HG02885 (cell line): Measurements from ENCODE around the gene DRC7.
A peak's percentile ranks its signal among the peaks of the same experiment; 100 is the strongest.

Source experiments
- ATAC-seq: cut with Tn5 transposase; IDR thresholded peaks from one replicate; pipeline ENCODE4 v1.9.1; 2021; ENCODE audit warnings: mild to moderate bottlenecking; ENCODE audit not compliant: unreplicated experiment, poor library complexity

DRC7 gene

DNA sequence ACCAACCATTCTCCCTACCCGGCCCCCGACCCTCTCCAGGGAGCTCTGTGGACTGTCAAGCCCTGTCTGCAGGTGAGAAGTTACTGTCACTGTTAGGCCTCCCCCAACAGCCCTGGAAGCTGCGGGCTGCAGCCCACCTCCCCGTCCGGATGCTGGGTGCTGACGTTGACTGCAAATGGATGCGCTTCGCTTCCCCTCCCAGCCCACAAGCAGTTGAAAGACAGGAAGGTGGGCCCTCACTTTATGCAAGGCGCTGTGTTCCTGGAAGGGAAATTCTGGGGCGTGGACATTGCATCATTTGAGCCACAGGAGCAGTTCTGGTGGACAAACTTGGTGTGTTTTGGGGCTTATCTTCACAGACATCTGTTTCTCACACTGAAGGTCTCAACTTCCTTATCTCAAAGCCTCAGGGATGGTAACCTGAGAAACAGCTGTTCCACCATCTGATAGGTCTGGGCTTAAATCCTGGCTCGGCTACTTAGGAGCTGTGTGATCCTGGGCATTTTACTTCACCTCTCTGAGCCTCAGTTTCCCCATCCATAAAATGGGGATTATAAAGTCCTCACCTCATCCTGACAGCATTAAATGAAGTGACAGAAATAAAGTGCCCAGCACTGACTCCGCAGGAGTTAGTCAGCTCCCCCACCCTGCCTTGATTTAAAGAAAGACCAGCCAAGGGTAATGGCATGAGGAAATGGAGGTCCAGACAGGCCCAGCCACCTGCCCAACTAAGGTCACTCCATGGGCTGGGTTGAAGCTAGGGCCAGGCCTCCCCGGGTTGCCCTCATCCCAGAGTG, 4.6 kb upstream of the DRC7 start:
- peak; percentile 59 for ATAC-seq

DNA sequence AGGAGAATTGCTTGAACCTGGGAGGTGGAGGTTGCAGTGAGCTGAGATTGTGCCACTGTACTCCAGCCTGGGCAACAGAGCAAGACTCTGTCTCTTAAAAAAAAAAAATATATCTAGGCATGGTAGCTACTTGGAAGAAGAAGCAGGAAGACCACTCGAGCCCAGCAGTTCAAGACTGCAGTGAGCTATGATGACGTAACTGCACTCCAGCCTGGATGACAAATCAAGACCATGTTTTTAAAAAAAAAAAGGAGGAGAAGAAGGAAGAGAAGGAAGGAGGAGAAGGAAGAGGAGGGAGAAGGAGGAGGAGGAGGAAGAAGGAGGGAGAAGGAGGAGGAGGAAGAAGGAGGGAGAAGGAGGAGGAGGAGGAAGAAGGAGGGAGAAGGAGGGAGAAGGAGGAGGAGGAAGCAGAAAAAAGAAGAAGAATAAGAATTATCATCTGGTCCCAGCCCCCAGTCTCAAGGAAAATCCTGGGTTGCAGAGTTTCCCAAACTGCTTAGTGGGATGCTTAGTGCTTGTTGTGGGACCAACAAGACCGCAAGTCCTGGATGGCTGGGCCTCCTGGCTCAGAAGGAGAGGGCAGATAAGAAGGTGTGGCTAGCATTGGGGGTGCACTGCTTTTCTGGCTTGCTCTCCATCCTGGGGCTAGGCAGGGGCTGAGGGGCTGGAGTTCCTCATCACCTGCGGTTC, 3.7 kb upstream of the DRC7 start:
- no peak for ATAC-seq

DNA sequence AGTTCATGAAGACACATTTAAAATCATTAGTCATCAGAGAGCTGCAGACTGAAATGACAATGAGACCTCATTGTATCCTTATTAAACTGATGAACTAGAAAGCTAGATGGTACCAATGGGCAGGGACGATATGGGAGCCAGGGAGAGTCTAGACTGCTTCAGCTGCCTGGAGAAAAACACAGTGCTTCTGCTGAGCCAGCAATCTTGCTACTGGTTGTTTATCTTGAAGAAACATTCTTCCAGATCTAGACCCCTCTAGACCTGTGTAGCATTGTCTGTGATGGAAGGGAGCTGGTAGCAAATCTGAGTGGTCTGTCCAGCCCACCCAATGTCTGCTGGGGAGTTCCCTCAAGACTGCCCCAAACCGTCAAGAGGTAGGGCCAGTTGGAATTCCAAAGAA, 2.0 kb upstream of the DRC7 start:
- no peak for ATAC-seq

GRCh38 chr16:57693550-57693949, 1.1 kb upstream of the DRC7 start:
- ATAC-seq: no peak

- ATAC-seq: no peak
Measured at GRCh38 chr16:57694231-57694724, 328 bp upstream of the DRC7 start.

DNA sequence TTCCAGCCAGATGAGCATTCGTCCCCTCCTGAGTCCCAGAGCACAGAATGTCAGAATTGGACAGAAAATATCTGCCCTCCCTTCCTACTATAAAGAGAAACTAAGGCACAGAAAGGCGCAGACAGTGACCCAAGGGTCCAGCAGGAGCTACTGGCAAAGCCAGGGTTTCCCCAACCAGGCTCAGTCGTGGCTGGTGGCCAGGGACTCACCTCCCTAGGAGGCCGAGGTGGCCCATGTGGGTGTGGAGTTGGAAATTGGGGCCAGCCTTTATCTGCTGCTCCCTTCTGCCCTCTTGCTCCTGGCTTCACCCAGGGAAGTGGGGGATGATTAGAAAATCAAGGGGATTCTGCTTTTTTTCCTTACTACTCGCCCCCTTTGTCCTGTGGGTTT, 1.1 kb downstream of the DRC7 start:
- no peak for ATAC-seq

DNA sequence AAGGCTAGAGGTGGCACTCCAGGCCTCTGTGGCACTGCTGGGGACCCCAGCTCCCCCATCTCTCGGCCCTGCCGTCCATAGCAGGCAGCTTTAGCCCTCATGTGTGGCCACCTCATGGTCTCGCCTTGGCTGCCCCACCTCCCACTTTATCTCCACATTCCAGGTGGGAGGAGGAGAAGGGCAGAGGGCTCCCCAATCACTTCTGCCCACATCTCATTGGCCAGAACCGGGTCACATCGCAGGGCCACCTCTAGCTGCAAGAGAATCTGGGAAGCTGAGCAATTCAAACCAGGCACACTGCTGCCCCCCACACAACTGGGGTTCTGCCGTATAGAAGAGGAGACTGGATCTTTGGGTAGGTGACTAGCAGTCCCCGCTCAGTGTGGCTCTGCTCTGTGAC, 1.6 kb downstream of the DRC7 start:
- ATAC-seq: no peak

- no peak for ATAC-seq
Measured at GRCh38 chr16:57697896-57698537, 3.4 kb downstream of the DRC7 start.

DNA sequence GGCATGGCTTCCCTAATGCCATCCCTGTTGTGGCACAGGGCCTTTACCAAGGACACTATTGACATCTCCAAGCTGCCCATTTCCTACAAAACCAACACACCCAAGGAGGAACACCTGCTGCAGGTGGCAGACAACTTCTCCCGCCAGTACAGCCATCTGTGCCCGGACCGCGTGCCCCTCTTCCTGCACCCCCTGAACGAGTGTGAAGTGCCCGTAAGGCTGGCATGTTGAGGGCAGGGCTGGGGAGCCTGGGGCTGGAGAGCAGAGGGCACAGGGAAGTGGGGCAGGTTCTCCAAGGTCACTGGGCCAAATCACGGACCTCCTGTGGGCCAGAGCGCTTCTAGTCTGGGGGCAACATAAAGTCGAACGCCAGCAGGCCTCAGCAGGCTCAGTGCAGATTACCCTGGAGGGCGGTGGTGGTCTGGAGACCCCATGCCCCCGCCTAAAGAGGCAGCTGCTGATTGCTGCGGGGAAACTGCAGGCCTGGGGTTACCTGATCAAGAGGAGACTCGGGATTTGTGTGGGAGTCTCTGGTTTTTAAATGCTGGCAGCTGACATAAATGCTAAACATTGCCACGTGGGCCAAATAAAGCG, 4.3 kb downstream of the DRC7 start:
- ATAC-seq: no peak

- no peak for ATAC-seq
Measured at GRCh38 chr16:57699481-57699880, 4.9 kb downstream of the DRC7 start.

GRCh38 chr16:57699899-57700298, 5.3 kb downstream of the DRC7 start:
- ATAC-seq: no peak

GRCh38 chr16:57700781-57701551, 6.4 kb downstream of the DRC7 start:
- ATAC-seq: no peak

DNA sequence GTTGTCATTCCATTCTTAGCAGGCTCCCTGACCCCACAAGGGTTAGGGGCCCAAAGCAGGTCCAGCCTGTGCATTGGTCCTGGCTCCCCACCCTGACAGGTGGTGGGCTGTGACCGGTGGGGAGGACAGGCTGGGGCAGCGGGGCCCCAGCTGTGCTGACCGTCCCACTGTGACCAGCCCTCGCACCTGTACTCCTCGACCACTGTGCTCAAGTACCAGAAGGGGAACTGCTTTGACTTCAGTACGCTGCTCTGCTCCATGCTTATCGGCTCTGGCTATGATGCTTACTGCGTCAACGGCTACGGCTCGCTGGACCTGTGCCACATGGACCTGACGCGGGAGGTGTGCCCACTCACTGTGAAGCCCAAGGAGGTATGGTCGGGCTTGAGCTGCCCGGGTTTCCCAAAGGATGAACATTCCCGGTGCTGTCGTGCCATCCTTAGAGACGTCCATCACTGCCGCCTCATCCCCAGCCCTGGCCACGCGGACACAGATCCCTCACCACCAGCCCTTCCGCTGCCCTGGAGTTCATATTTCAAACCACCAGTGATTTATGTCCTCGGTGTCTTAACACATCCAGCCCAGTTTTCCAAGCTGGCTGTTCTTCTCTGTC, 7.3 kb downstream of the DRC7 start:
- no peak for ATAC-seq

- no peak for ATAC-seq
Measured at GRCh38 chr16:57703416-57704010, 8.9 kb downstream of the DRC7 start.

DNA sequence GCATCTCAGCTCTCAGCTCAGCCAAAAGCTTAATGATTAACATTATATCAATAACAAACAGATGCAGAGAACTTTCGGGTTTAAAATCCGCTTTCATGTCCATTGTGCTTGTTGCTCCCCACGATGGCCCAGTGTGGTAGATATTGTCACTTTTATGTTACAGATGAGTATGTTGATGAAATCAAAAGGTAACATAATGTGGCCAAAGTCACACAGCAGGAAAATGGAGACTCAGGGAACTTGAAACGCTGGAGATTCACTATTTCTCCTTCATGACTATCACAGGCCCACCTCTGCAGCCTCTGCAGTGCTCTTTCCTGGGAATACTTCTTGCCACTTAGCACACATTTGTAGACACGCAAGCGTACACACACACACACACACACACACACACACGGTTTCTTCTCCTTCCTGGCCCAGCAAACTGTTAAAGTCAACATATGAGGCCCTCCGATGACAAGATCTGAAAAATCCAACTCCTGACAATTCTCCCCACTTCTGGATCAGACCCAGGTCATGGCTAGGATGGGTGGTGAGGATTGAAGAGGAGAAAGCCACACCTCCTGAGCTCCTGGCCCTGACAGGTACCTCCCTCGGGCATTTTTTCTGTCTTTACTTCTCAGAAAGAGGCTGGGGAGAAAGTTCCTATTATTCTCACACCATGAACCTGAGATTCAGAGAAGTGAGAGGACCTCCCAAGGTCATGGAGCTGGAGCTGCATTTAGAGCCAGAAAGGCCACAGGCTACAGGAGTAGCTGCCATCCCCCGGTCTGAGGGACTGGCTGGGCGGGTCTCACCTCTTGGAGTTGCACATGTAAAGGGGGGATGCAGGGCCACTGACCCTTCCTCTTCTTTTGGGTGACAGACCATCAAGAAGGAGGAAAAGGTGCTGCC, 9.7 kb downstream of the DRC7 start:
- no peak for ATAC-seq

GRCh38 chr16:57704905-57705852, 10.6 kb downstream of the DRC7 start:
- no peak for ATAC-seq

GRCh38 chr16:57706717-57707116, 12.1 kb downstream of the DRC7 start:
- ATAC-seq: no peak
